ENCODE measurements around the gene RUSC1.
A peak's percentile ranks its signal among the peaks of the same experiment; 100 is the strongest.
"Not testable (repeated sequence)": the region's sequence is repeated elsewhere in the genome, so short reads cannot be mapped to it uniquely, and the experiment has no call there.

The RUSC1 gene

GRCh38 chr1:155320661-155321617 lies at the start of gene RUSC1:
Gene RUSC1 (plus strand): TSS chr1:155320894. CDS start chr1:155321774, 880 bp downstream.
- peak; percentile 90 for DNase-seq (ENCODE audit: low spot score)

GRCh38 chr1:155272466-155273342 lies 48.0 kb upstream of the RUSC1 start:
- peak; percentile 55 for DNase-seq (ENCODE audit: low spot score)

- peak; percentile 97 for DNase-seq (ENCODE audit: low spot score)
Observed at GRCh38 chr1:155273343-155274245, 47.1 kb upstream of the RUSC1 start, which contains the start of gene CLK2. Gene CLK2 (minus strand): TSS chr1:155273504. CDS start chr1:155270977, 2,527 bp downstream.

- DNase-seq (ENCODE audit: low spot score): peak; percentile 99
Observed at GRCh38 chr1:155277070-155277901, 43.4 kb upstream of the RUSC1 start, which contains the start of gene HCN3. Gene HCN3 (plus strand): TSS chr1:155277463. CDS start chr1:155277591, 128 bp downstream.

GRCh38 chr1:155277902-155278688 lies 42.6 kb upstream of the RUSC1 start:
- peak; percentile 55 for DNase-seq (ENCODE audit: low spot score)

- no peak for DNase-seq (ENCODE audit: low spot score)
Observed at GRCh38 chr1:155278689-155279160, 42.0 kb upstream of the RUSC1 start.

- no peak for DNase-seq (ENCODE audit: low spot score)
Observed at GRCh38 chr1:155279268-155279667, 41.4 kb upstream of the RUSC1 start.

GRCh38 chr1:155282488-155283091 lies 38.1 kb upstream of the RUSC1 start:
- no peak for DNase-seq (ENCODE audit: low spot score)

GRCh38 chr1:155284476-155284875 lies 36.2 kb upstream of the RUSC1 start:
- DNase-seq (ENCODE audit: low spot score): no peak

GRCh38 chr1:155285063-155285462 lies 35.6 kb upstream of the RUSC1 start:
- no peak for DNase-seq (ENCODE audit: low spot score)

GRCh38 chr1:155285631-155286044 lies 35.1 kb upstream of the RUSC1 start:
- no peak for DNase-seq (ENCODE audit: low spot score)

GRCh38 chr1:155286544-155286943 lies 34.1 kb upstream of the RUSC1 start:
- no peak for DNase-seq (ENCODE audit: low spot score)

- no peak for DNase-seq (ENCODE audit: low spot score)
Observed at GRCh38 chr1:155287987-155288543, 32.6 kb upstream of the RUSC1 start.

- not testable (repeated sequence) for DNase-seq (ENCODE audit: low spot score)
Observed at GRCh38 chr1:155291006-155291405, 29.7 kb upstream of the RUSC1 start.

GRCh38 chr1:155293086-155293749 lies 27.5 kb upstream of the RUSC1 start:
- no peak for DNase-seq (ENCODE audit: low spot score)

GRCh38 chr1:155294520-155295182 lies 26.0 kb upstream of the RUSC1 start:
- peak; percentile 25 for DNase-seq (ENCODE audit: low spot score)

GRCh38 chr1:155295183-155295941 lies 25.3 kb upstream of the RUSC1 start:
- DNase-seq (ENCODE audit: low spot score): peak; percentile 37

All from AG20443 (cell line).